ENCODE measurements around the gene RAB17. TPM values are rescaled to one million over a fixed set of nuclear protein-coding genes. Genes with fewer than 3 reads are reported as not detected.
A peak's percentile ranks its signal among the peaks of the same experiment; 100 is the strongest.
"Not testable (repeated sequence)": the region's sequence is repeated elsewhere in the genome, so short reads cannot be mapped to it uniquely, and the experiment has no call there.

Gene RAB17
- total and polyA plus RNA-seq, 4 experiments from 2014 or later = not detected

DNA sequence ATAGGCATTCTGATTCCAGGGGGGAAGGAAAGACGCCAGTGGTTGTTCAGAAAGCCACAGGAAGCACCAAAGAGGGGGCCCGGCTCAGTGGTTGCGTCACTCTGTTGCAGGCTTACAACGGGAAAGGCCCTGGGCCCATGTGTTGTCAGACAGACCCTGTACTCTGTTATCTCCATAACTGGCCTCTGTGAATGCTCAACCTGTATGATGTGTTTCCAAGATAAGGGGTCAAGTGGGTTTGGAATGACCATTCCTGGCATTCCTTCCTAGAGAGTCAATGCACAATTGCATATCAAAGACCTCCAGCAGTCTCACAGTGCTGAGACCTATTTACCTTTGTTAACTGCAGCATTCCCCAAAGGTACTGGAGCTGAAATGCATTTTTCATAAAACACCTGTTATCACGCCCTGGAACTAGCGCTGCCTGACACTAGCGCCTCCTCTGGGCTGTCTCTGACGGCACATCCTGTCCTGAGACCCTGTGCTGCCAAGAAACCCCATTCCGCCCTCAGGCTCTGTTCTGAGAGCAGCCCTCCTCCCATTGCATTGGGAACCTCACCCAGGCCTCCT lies 23.7 kb upstream of the RAB17 start:
- CTCF ChIA-PET (ENCODE audit: partially characterized antibody) = no interaction called here

DNA sequence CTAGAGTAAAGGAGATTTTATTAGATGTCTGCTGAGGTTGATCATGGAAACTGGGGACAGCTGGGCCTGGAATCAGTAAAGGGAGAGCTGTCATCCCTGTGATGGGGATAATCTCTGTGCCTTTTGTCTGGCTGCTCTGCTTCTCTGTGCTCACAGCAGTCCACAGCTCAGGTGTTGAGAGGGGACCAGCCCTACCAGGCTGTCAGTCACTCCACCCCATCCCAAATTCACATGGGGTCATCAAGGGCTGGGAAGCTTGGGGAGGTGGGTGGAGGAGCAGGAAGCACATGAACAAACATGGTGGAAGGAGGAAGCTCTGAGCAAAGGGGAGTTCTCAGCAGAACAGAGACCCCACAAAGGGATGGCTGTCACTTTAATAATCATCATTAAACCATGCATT lies 23.1 kb upstream of the RAB17 start:
- H3K27me3 Mint-ChIP-seq = no peaks in the 10 kb centered on the region
- H3K36me3 ChIP-seq (ENCODE audit: insufficient read depth, low read length) = no peaks in the 10 kb centered on the region
- H3K4me1 Mint-ChIP-seq = peaks cover 15 to 38% (median 18%) of the 10 kb centered on the region in 4 donors
- CTCF ChIA-PET (ENCODE audit: partially characterized antibody) = no interaction called here
- H3K27ac Mint-ChIP-seq = no peak overlapping the region
- no peaks in the 10 kb centered on the region for H3K9me3 ChIP-seq (ENCODE audit: control insufficient read depth in 1 of 2, low read length in 2 of 2)
- no peaks in the 10 kb centered on the region for H3K27me3 ChIP-seq (ENCODE audit: insufficient read depth, low read length)
- POLR2A ChIA-PET (ENCODE audit: partially characterized antibody) = interaction anchor here (1.1 kb wide), 1 partner anchor 9 kb away, joined by 3 read pairs; no protein-coding TSS in a partner anchor
- peaks cover 23% of the 10 kb centered on the region for H3K4me1 ChIP-seq (ENCODE audit: insufficient read depth, low read length)
- H3K27ac ChIP-seq (ENCODE audit: low read depth, low read length) = no peak overlapping the region
- intact Hi-C loops (cut with micrococcal nuclease) = no loop called here
- DNase-seq = no peak
- H3K4me3 Mint-ChIP-seq = no peak overlapping the region
- H3K4me3 ChIP-seq (ENCODE audit: low read length in 2 of 2) = no peak overlapping the region
- H3K36me3 Mint-ChIP-seq = no peaks in the 10 kb centered on the region
- H3K9me3 Mint-ChIP-seq = no peaks in the 10 kb centered on the region

More for the DNA sequence above, 23.7 kb upstream of the RAB17 start:
- no peaks in the 10 kb centered on the region for H3K27me3 ChIP-seq (ENCODE audit: insufficient read depth, low read length)
- H3K36me3 ChIP-seq (ENCODE audit: insufficient read depth, low read length) = no peaks in the 10 kb centered on the region
- H3K4me1 Mint-ChIP-seq = peaks cover 15 to 38% (median 18%) of the 10 kb centered on the region in 4 donors
- no peaks in the 10 kb centered on the region for H3K36me3 Mint-ChIP-seq
- H3K4me3 Mint-ChIP-seq = no peak overlapping the region
- no peak for DNase-seq
- POLR2A ChIA-PET (ENCODE audit: partially characterized antibody) = no interaction called here
- H3K27ac ChIP-seq (ENCODE audit: low read depth, low read length) = no peak overlapping the region
- no peak overlapping the region for H3K27ac Mint-ChIP-seq
- H3K27me3 Mint-ChIP-seq = no peaks in the 10 kb centered on the region
- H3K9me3 ChIP-seq (ENCODE audit: control insufficient read depth in 1 of 2, low read length in 2 of 2) = no peaks in the 10 kb centered on the region
- intact Hi-C loops (cut with micrococcal nuclease) = no loop called here
- no peak overlapping the region for H3K4me3 ChIP-seq (ENCODE audit: low read length in 2 of 2)
- no peaks in the 10 kb centered on the region for H3K9me3 Mint-ChIP-seq
- H3K4me1 ChIP-seq (ENCODE audit: insufficient read depth, low read length) = peaks cover 23% of the 10 kb centered on the region

GRCh38 chr2:237612527-237613357 lies 22.2 kb upstream of the RAB17 start:
- Histone ChIP-seq H3K4me3 (ENCODE audit: low read length in 2 of 2) (no peak overlapping the region), H3K27me3 (ENCODE audit: insufficient read depth, low read length) (no peaks in the 10 kb centered on the region), H3K4me1 (ENCODE audit: insufficient read depth, low read length) (peaks cover 22% of the 10 kb centered on the region), H3K9me3 (ENCODE audit: control insufficient read depth in 1 of 2, low read length in 2 of 2) (no peaks in the 10 kb centered on the region), H3K27ac (ENCODE audit: low read depth, low read length) (no peak overlapping the region), H3K36me3 (ENCODE audit: insufficient read depth, low read length) (no peaks in the 10 kb centered on the region)
- Mint-ChIP-seq H3K9me3 (no peaks in the 10 kb centered on the region), H3K36me3 (no peaks in the 10 kb centered on the region), H3K4me1 (peaks cover 15 to 37% (median 18%) of the 10 kb centered on the region in 4 donors), H3K27me3 (no peaks in the 10 kb centered on the region), H3K4me3 (no peak overlapping the region), H3K27ac (peak overlapping the region in 1 of 7 donors; percentile 7)
- DNase-seq = no peak
- ChIA-PET CTCF (ENCODE audit: partially characterized antibody) (no interaction called here), POLR2A (ENCODE audit: partially characterized antibody) (interaction anchor here (1.1 kb wide), 1 partner anchor 9 kb away, joined by 3 read pairs; no protein-coding TSS in a partner anchor)
- intact Hi-C loops (cut with micrococcal nuclease) = no loop called here

DNA sequence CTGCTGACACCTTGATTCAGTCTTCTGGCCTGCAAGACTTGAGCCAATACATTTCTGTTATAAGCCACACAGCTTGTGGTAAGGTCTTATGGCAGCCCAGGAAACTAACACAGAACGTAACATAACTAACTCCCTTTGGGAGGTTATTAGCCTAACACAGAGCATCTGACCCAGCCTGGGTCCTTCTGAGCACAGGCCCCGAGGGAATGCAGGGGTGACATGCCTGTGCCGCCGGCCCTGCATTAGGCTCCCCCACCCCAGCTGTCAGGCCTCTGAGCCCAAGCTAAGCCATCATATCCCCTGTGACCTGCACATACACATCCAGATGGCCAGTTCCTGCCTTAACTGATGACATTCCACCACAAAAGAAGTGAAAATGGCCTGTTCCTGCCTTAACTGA lies 16.0 kb upstream of the RAB17 start:
- H3K27me3 Mint-ChIP-seq; H3K36me3 ChIP-seq (ENCODE audit: insufficient read depth, low read length); H3K36me3 Mint-ChIP-seq; H3K27me3 ChIP-seq (ENCODE audit: insufficient read depth, low read length); POLR2A ChIA-PET (ENCODE audit: partially characterized antibody); CTCF ChIA-PET (ENCODE audit: partially characterized antibody); H3K27ac ChIP-seq (ENCODE audit: low read depth, low read length); H3K4me3 Mint-ChIP-seq; intact Hi-C loops (cut with micrococcal nuclease); DNase-seq; H3K9me3 ChIP-seq (ENCODE audit: control insufficient read depth in 1 of 2, low read length in 2 of 2); H3K9me3 Mint-ChIP-seq; H3K4me3 ChIP-seq (ENCODE audit: low read length in 2 of 2): not testable (repeated sequence)
- Mint-ChIP-seq H3K27ac (peak overlapping the region in 4 of 7 donors; percentile 44 to 90 (median 77)), H3K4me1 (peaks cover 17 to 33% (median 23%) of the 10 kb centered on the region in 4 donors)
- H3K4me1 ChIP-seq (ENCODE audit: insufficient read depth, low read length) = peaks cover 21% of the 10 kb centered on the region

DNA sequence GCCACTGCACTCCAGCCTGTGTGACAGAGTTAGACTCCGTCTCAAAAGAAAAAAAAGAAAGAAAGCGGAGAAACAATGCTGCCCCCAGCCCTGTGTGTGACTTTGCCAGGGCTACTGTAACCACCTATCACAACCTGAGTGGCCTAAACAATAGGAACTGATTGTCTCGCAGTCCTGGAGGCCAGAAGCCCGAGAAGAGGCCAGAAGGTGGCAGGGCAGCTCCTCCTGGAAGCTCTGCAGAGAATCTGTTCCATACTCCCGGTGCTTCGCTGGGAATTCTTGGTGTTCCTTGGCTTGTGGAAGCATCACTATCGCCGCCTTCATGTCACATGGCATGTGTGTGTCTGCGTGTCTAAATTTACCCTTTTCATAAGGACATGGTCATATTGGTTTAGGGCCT lies 14.4 kb upstream of the RAB17 start:
- H3K27me3 ChIP-seq (ENCODE audit: insufficient read depth, low read length) = no peaks in the 10 kb centered on the region
- no peak overlapping the region for H3K4me3 ChIP-seq (ENCODE audit: low read length in 2 of 2)
- intact Hi-C loops (cut with micrococcal nuclease) = no loop called here
- no peaks in the 10 kb centered on the region for H3K36me3 ChIP-seq (ENCODE audit: insufficient read depth, low read length)
- peak overlapping the region in 6 of 7 donors; percentile 86 to 98 (median 91) for H3K27ac Mint-ChIP-seq
- POLR2A ChIA-PET (ENCODE audit: partially characterized antibody) = no interaction called here
- H3K9me3 Mint-ChIP-seq = no peaks in the 10 kb centered on the region
- no peaks in the 10 kb centered on the region for H3K36me3 Mint-ChIP-seq
- H3K27ac ChIP-seq (ENCODE audit: low read depth, low read length) = no peak overlapping the region
- H3K9me3 ChIP-seq (ENCODE audit: control insufficient read depth in 1 of 2, low read length in 2 of 2) = no peaks in the 10 kb centered on the region
- no peak for DNase-seq
- peaks cover 21% of the 10 kb centered on the region for H3K4me1 ChIP-seq (ENCODE audit: insufficient read depth, low read length)
- peak overlapping the region in 1 of 8 donors; percentile 40 for H3K4me3 Mint-ChIP-seq
- CTCF ChIA-PET (ENCODE audit: partially characterized antibody) = interaction anchor here (1.1 to 4.2 kb wide), 3 partner anchors 33 to 140 kb away, joined by 3 to 22 read pairs (median 8); no protein-coding TSS in a partner anchor
- H3K4me1 Mint-ChIP-seq = peaks cover 17 to 33% (median 23%) of the 10 kb centered on the region in 4 donors
- H3K27me3 Mint-ChIP-seq = no peaks in the 10 kb centered on the region

GRCh38 chr2:237604391-237604790 lies 13.9 kb upstream of the RAB17 start:
- H3K27ac Mint-ChIP-seq = peak overlapping the region; percentile 76 to 99 (median 96)
- H3K4me3 Mint-ChIP-seq = peak overlapping the region in 2 of 8 donors; percentile 44 to 79
- intact Hi-C loops (cut with micrococcal nuclease) = no loop called here
- Histone ChIP-seq H3K27me3 (ENCODE audit: insufficient read depth, low read length) (no peaks in the 10 kb centered on the region), H3K27ac (ENCODE audit: low read depth, low read length) (no peak overlapping the region), H3K9me3 (ENCODE audit: control insufficient read depth in 1 of 2, low read length in 2 of 2) (no peaks in the 10 kb centered on the region), H3K4me3 (ENCODE audit: low read length in 2 of 2) (no peak overlapping the region), H3K4me1 (ENCODE audit: insufficient read depth, low read length) (peaks cover 21% of the 10 kb centered on the region), H3K36me3 (ENCODE audit: insufficient read depth, low read length) (no peaks in the 10 kb centered on the region)
- H3K27me3 Mint-ChIP-seq = no peaks in the 10 kb centered on the region
- DNase-seq = no peak
- H3K36me3 Mint-ChIP-seq = no peaks in the 10 kb centered on the region
- ChIA-PET POLR2A (ENCODE audit: partially characterized antibody) (interaction anchor here (0.6 to 3.4 kb wide), 8 partner anchors 9 to 1120 kb away, joined by 3 to 17 read pairs (median 4); no protein-coding TSS in a partner anchor), CTCF (ENCODE audit: partially characterized antibody) (interaction anchor here (0.7 to 4.2 kb wide), 3 partner anchors 33 to 141 kb away, joined by 3 to 22 read pairs (median 8); no protein-coding TSS in a partner anchor)
- H3K4me1 Mint-ChIP-seq = peaks cover 17 to 33% (median 23%) of the 10 kb centered on the region in 4 donors
- H3K9me3 Mint-ChIP-seq = no peaks in the 10 kb centered on the region

DNA sequence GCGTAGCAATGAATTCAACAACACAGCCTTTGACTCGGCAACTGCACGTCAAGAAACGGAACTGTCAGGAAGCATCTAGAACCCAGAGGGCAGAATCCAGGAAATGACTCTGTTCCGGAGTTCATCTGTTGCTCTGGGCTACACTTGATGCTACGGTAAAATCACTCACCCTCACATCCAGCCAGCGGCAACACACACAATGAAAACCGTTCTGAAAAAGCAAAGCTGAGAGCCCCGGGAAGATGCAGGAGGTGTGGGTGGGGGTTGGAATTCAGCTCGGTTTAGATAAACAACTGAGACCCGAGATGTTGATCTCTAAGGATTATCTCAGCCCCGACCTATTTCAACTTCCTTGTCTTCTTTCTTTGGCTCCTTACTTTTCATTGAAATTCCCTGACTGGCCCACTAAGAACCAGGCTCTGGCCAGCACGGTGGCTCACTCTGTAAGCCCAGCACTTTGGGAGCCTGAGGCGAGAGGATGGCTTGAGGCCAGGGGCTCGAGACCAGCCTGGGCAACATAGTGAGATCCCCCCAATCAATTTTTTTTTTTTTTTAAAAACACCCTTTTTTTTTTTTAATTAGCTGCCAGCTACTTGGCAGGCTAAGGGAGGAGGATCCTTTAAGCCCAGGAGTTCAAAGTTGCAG lies 13.3 kb upstream of the RAB17 start:
- intact Hi-C loops (cut with micrococcal nuclease) = no loop called here
- peak overlapping the region; percentile 53 for H3K27ac ChIP-seq (ENCODE audit: low read depth, low read length)
- H3K4me3 Mint-ChIP-seq = peak overlapping the region; percentile 39 to 85 (median 80)

More for the DNA sequence above, 13.3 kb upstream of the RAB17 start:
- H3K27me3 ChIP-seq (ENCODE audit: insufficient read depth, low read length) = no peaks in the 10 kb centered on the region
- no peaks in the 10 kb centered on the region for H3K36me3 Mint-ChIP-seq
- peaks cover 21% of the 10 kb centered on the region for H3K4me1 ChIP-seq (ENCODE audit: insufficient read depth, low read length)
- H3K27ac Mint-ChIP-seq = peak overlapping the region; percentile 76 to 99 (median 96)
- ChIA-PET POLR2A (ENCODE audit: partially characterized antibody) (interaction anchor here (0.6 to 3.4 kb wide), 8 partner anchors 9 to 1120 kb away, joined by 3 to 17 read pairs (median 4); no protein-coding TSS in a partner anchor), CTCF (ENCODE audit: partially characterized antibody) (interaction anchor here (0.7 to 4.2 kb wide), 5 partner anchors 18 to 142 kb away, joined by 3 to 22 read pairs (median 4); no protein-coding TSS in a partner anchor)
- H3K9me3 Mint-ChIP-seq = no peaks in the 10 kb centered on the region
- no peaks in the 10 kb centered on the region for H3K36me3 ChIP-seq (ENCODE audit: insufficient read depth, low read length)
- H3K9me3 ChIP-seq (ENCODE audit: control insufficient read depth in 1 of 2, low read length in 2 of 2) = no peaks in the 10 kb centered on the region
- H3K27me3 Mint-ChIP-seq = no peaks in the 10 kb centered on the region
- peak overlapping the region; percentile 11 to 12 for H3K4me3 ChIP-seq (ENCODE audit: low read length in 2 of 2)
- DNase-seq = peak; percentile 78 to 84 (median 81)
- peaks cover 17 to 33% (median 23%) of the 10 kb centered on the region in 4 donors for H3K4me1 Mint-ChIP-seq
